Aorta (tissue), 5 donors: Measurements from ENCODE around the gene CTNNBL1. TPM values are rescaled to one million over a fixed set of nuclear protein-coding genes. Genes with fewer than 3 reads are reported as not detected.
A peak's percentile ranks its signal among the peaks of the same experiment; 100 is the strongest.

Experiments used
- ATAC-seq: fragments of 200-7000 bp; cut with Tn5 transposase; one replicate; pipeline ENCODE4 v1.9.1; 2022; ENCODE audit warnings: moderate library complexity; ENCODE audit not compliant: low FRiP score
- DNase-seq, 2 donors: peaks; one replicate each; pipeline ENCODE4 v3.0.0-alpha.2; 2020
- H3K27ac ChIP-seq, 2 donors: one replicate each; pipeline ENCODE4 v1.5.1; 2013; ENCODE audit warnings: low read length in 2 of 2, mild to moderate bottlenecking in 2 of 2, moderate library complexity in 2 of 2, control low read depth in 1 of 2, inconsistent platforms in 1 of 2, low read depth in 1 of 2
- H3K27me3 ChIP-seq, 2 donors: one replicate each; pipeline ENCODE4 v1.6.1; 2013; ENCODE audit warnings: control low read depth in 1 of 2, low read length in 1 of 2, mild to moderate bottlenecking in 1 of 2, moderate library complexity in 1 of 2; ENCODE audit not compliant: insufficient read depth in 2 of 2, control insufficient read depth in 1 of 2
- H3K36me3 ChIP-seq, 2 donors: one replicate each; pipeline ENCODE4 v1.6.1; 2013; ENCODE audit warnings: control low read depth in 1 of 2, low read length in 1 of 2, mild to moderate bottlenecking in 1 of 2; ENCODE audit not compliant: insufficient read depth in 2 of 2, control insufficient read depth in 1 of 2
- H3K4me1 ChIP-seq, 2 donors: one replicate each; pipeline ENCODE4 v1.6.1; 2013; ENCODE audit warnings: low read length in 2 of 2, control low read depth in 1 of 2, mild to moderate bottlenecking in 1 of 2, moderate library complexity in 1 of 2; ENCODE audit not compliant: insufficient read depth in 2 of 2, control insufficient read depth in 1 of 2
- H3K4me3 ChIP-seq, 2 donors: one replicate each; pipeline ENCODE4 v1.5.1; 2013; ENCODE audit warnings: low read length in 2 of 2, control low read depth in 1 of 2, mild to moderate bottlenecking in 1 of 2
- H3K9me3 ChIP-seq: one replicate; pipeline ENCODE4 v1.6.1; 2013; ENCODE audit warnings: mild to moderate bottlenecking, low read length; ENCODE audit not compliant: control insufficient read depth
- WGBS, 2 donors: extraction: QIAGEN DNeasy Blood & Tissue Kit; methylation state at CpG; one replicate each; pipeline ENCODE4 v1.1.7; 2013; 5-methylcytosine and 5-hydroxymethylcytosine counted together
- intact Hi-C, 2 donors: fragments of 100-400 bp; cut with DNase I; formaldehyde crosslinking; loops; one replicate each; pipeline versions ENCODE4 v1.14.2 to v1.15.0; 2022
- polyA plus RNA-seq, 2 donors: library from polyadenylated mRNA; stranded (reverse); fragments of 200-250 nt; gene quantifications; one replicate each; pipeline ENCODE4 v1.2.3, GENCODE V29; 2013
- total RNA-seq, 2 donors: library from RNA; stranded (reverse); fragmentation: NEBNext Ultra II Directional; extraction: Animal tissue kit (Norgen Biotek cat#: 25700); gene quantifications; one replicate each; pipeline ENCODE4 v1.2.1, GENCODE V29; 2021
- donor health status: healthy with polysubstance abuse.
- donor health status: Bipolar disorder and iron deficiency.
- donor health status: DM: no; HTN: no; CAD: no.
- donor health status: DM: no; HTN: no; CAD: no.
- donor health status: DM: yes; HTN: yes; CAD: no.

Gene CTNNBL1
- total and polyA plus RNA-seq, 4 donors: 42.9 to 71.2 (median 54.4) TPM

GRCh38 chr20:37896932-37897548, 203.2 kb downstream of the CTNNBL1 start:
- Histone ChIP-seq H3K9me3 (no peaks in the 10 kb centered on the region), H3K27me3 (no peaks in the 10 kb centered on the region), H3K27ac (no peak overlapping the region), H3K4me1 (no peaks in the 10 kb centered on the region), H3K36me3 (no peaks in the 10 kb centered on the region), H3K4me3 (no peak overlapping the region)
- WGBS, 2 donors: 47 to 53% methylated on average over 11 to 12 of the region's 12 CpGs
- no peak for ATAC-seq
- DNase-seq: no peak
- intact Hi-C loops: no loop called here

- Histone ChIP-seq H3K4me1 (no peaks in the 10 kb centered on the region), H3K27me3 (no peaks in the 10 kb centered on the region), H3K4me3 (no peak overlapping the region), H3K27ac (no peak overlapping the region), H3K9me3 (no peaks in the 10 kb centered on the region), H3K36me3 (no peaks in the 10 kb centered on the region)
- intact Hi-C loops: no loop called here
- DNase-seq (no peak), ATAC-seq (no peak)
- WGBS, 2 donors: 49 to 52% methylated on average over 10 of the region's 10 CpGs
Observed at GRCh38 chr20:37898233-37899104, 204.6 kb downstream of the CTNNBL1 start.

GRCh38 chr20:37899105-37900045, 205.5 kb downstream of the CTNNBL1 start:
- ATAC-seq: no peak
- Histone ChIP-seq H3K36me3 (no peaks in the 10 kb centered on the region), H3K9me3 (no peaks in the 10 kb centered on the region), H3K27me3 (no peaks in the 10 kb centered on the region), H3K4me1 (no peaks in the 10 kb centered on the region), H3K27ac (no peak overlapping the region), H3K4me3 (no peak overlapping the region)
- intact Hi-C loops: loop anchor here in 1 of 2 donors (10.0 kb wide), 1 partner anchor 315 kb away; no protein-coding TSS in a partner anchor
- no peak for DNase-seq
- 53 to 54% methylated on average over 8 of the region's 8 CpGs for WGBS, 2 donors

GRCh38 chr20:37901240-37901639, 207.4 kb downstream of the CTNNBL1 start:
- intact Hi-C loops: loop anchor here in 1 of 2 donors (10.0 kb wide), 1 partner anchor 314 kb away; no protein-coding TSS in a partner anchor
- no peak overlapping the region for H3K27ac ChIP-seq
- no peaks in the 10 kb centered on the region for H3K9me3 ChIP-seq
- H3K4me3 ChIP-seq: no peak overlapping the region
- no peaks in the 10 kb centered on the region for H3K4me1 ChIP-seq
- no peaks in the 10 kb centered on the region for H3K36me3 ChIP-seq
- ATAC-seq: no peak
- no peaks in the 10 kb centered on the region for H3K27me3 ChIP-seq
- 16 to 17% methylated on average over 18 of the region's 18 CpGs for WGBS, 2 donors
- DNase-seq: no peak

- Histone ChIP-seq H3K4me1 (no peaks in the 10 kb centered on the region), H3K4me3 (no peak overlapping the region), H3K36me3 (no peaks in the 10 kb centered on the region), H3K27ac (no peak overlapping the region), H3K27me3 (no peaks in the 10 kb centered on the region), H3K9me3 (no peaks in the 10 kb centered on the region)
- peak; percentile 62 for ATAC-seq
- WGBS, 2 donors: 11 to 12% methylated on average over 32 to 38 of the region's 38 CpGs
- DNase-seq: no peak
- intact Hi-C loops: loop anchor here in 1 of 2 donors (2.0 to 10.0 kb wide), 2 partner anchors 91 to 313 kb away; no protein-coding TSS in a partner anchor
Observed at GRCh38 chr20:37901654-37902503, 208.0 kb downstream of the CTNNBL1 start.

GRCh38 chr20:37902504-37903313, 208.9 kb downstream of the CTNNBL1 start, which contains the start of gene VSTM2L:
TSS of gene VSTM2L (plus strand) at chr20:37903127. CDS start at chr20:37903351, 224 bp downstream.
- Histone ChIP-seq H3K36me3 (no peaks in the 10 kb centered on the region), H3K9me3 (no peaks in the 10 kb centered on the region), H3K4me1 (no peaks in the 10 kb centered on the region), H3K27ac (no peak within 1 kb of the TSS), H3K4me3 (peak within 1 kb of the TSS in 1 of 2 donors; percentile 18), H3K27me3 (no peaks in the 10 kb centered on the region)
- no peak for ATAC-seq
- 5 to 6% methylated on average over 42 to 71 of the region's 71 CpGs for WGBS, 2 donors
- no peak for DNase-seq
- intact Hi-C loops: loop anchor here in 1 of 2 donors (2.0 to 10.0 kb wide), 2 partner anchors 90 to 312 kb away; no protein-coding TSS in a partner anchor

GRCh38 chr20:37903317-37904007, 209.6 kb downstream of the CTNNBL1 start:
- no peaks in the 10 kb centered on the region for H3K9me3 ChIP-seq
- no peak overlapping the region for H3K27ac ChIP-seq
- no peaks in the 10 kb centered on the region for H3K4me1 ChIP-seq
- no peak for ATAC-seq
- H3K4me3 ChIP-seq: no peak overlapping the region
- DNase-seq: no peak
- H3K27me3 ChIP-seq: no peaks in the 10 kb centered on the region
- intact Hi-C loops: loop anchor here in 1 of 2 donors (2.0 to 10.0 kb wide), 2 partner anchors 89 to 311 kb away; no protein-coding TSS in a partner anchor
- no peaks in the 10 kb centered on the region for H3K36me3 ChIP-seq
- 25 to 41% methylated on average over 33 to 67 of the region's 67 CpGs for WGBS, 2 donors
